Activated gamma-delta T cell (primary cell): Measurements from ENCODE around the gene GFY.
"Not testable (repeated sequence)": the region's sequence is repeated elsewhere in the genome, so short reads cannot be mapped to it uniquely, and the experiment has no call there.

Source experiments
- DNase-seq: peaks from one replicate; lab custom pipeline; 2025; lab: John Stamatoyannopoulos, UW

The GFY gene

GRCh38 chr19:49444100-49444700 lies 19.0 kb downstream of the GFY start:
- DNase-seq, result not testable (repeated sequence)

GRCh38 chr19:49445997-49446396 lies 20.8 kb downstream of the GFY start:
- no peak for DNase-seq

- no peak for DNase-seq
Observed at GRCh38 chr19:49447485-49448431, 22.6 kb downstream of the GFY start.

- no peak for DNase-seq
Observed at GRCh38 chr19:49448432-49448786, 23.2 kb downstream of the GFY start.

GRCh38 chr19:49450405-49450804 lies 25.2 kb downstream of the GFY start:
- no peak for DNase-seq

GRCh38 chr19:49451430-49452181 lies 26.4 kb downstream of the GFY start, which contains the start of gene PIH1D1:
PIH1D1 (minus strand) TSS chr19:49451814; CDS start chr19:49451574, 240 bp downstream.
- DNase-seq, result no peak

GRCh38 chr19:49453013-49453756 lies 28.0 kb downstream of the GFY start, which contains the start of gene ALDH16A1:
ALDH16A1 (plus strand) TSS chr19:49453225; CDS start chr19:49453332, 107 bp downstream.
- DNase-seq, result peak; percentile 95

- no peak for DNase-seq
Observed at GRCh38 chr19:49453757-49454240, 28.6 kb downstream of the GFY start.

GRCh38 chr19:49455773-49456172 lies 30.6 kb downstream of the GFY start:
- DNase-seq, result no peak

GRCh38 chr19:49456326-49456725 lies 31.1 kb downstream of the GFY start:
- no peak for DNase-seq

GRCh38 chr19:49458567-49458903 lies 33.3 kb downstream of the GFY start:
- no peak for DNase-seq

- DNase-seq, result no peak
Observed at GRCh38 chr19:49459388-49459787, 34.2 kb downstream of the GFY start.

- DNase-seq, result not testable (repeated sequence)
Observed at GRCh38 chr19:49461130-49461529, 35.9 kb downstream of the GFY start.

- no peak for DNase-seq
Observed at GRCh38 chr19:49461656-49462055, 36.5 kb downstream of the GFY start.

- DNase-seq, result no peak
Observed at GRCh38 chr19:49462492-49462891, 37.3 kb downstream of the GFY start.

- DNase-seq, result no peak
Observed at GRCh38 chr19:49463960-49464740, 39.0 kb downstream of the GFY start.

- DNase-seq, result no peak
Observed at GRCh38 chr19:49465371-49465770, 40.2 kb downstream of the GFY start.

GRCh38 chr19:49468199-49468598 lies 43.0 kb downstream of the GFY start:
- DNase-seq, result no peak

- DNase-seq, result peak; percentile 67
Observed at GRCh38 chr19:49468746-49469447, 43.7 kb downstream of the GFY start.
